ENCODE measurements around the gene GRIN1. TPM values are rescaled to one million over a fixed set of nuclear protein-coding genes. Genes with fewer than 3 reads are reported as not detected.

GRIN1 gene
- total and polyA plus RNA-seq, 2 donors (not counting 1 experiment from before 2014, with no cell fraction given) = 0.04 TPM; not detected in 1

DNA sequence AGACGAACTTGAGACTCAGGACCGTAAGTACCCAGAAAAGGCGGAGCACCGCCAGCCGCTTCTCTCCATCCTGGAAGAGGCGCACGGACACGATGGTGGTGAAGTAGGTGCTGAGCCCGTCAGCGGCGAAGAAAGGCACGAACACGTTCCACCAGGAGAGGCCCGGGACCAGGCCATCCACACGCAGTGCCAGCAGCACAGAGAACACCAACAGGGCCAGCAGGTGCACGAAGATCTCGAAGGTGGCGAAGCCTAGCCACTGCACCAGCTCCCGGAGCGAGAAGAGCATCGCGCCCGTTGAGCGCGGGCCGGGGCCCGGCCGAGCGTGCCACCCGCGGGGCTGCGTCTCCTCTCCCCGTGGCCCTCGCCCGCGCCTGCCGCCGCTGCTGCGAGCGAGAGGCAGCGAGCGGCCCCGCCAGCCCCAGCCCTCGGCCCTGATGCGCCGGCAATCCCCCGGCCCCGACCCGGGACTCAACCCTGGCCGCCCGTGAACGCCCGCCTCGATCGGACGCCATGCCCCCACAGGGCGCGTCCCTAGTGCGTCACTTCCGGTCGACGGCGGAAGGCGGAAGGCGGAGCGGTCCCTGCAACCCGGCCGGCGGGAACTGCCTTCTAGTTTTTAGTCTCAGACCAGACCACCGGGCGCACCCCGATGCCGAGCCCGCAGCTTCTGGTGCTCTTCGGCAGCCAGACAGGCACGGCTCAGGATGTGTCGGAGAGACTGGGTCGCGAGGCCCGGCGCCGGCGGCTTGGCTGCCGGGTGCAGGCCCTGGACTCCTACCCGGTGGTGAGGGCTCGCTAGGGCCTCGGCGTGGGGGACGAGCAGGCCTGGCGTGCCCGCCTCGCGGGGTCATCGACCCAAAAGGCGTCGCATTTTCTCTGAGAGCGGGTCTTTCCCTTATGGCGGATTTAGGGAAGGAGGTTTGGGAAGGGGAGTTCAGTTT is 66.4 kb downstream of the GRIN1 start, which contains the start of the genes NDOR1 and TMEM203:
NDOR1 (plus strand) TSS at position 575 of the 944 bp plus-strand sequence; CDS start at position 653, 78 bp downstream.
TMEM203 (minus strand) TSS at position 523 of the 944 bp plus-strand sequence; CDS start at position 289, 234 bp downstream.
- peak within 1 kb of the TSS; percentile 66 to 96 (median 86) for H3K4me3 ChIP-seq (ENCODE audit: control extremely low read depth in 1 of 5, extremely low read depth in 1 of 5, insufficient read depth in 1 of 5, low read depth in 2 of 5, low read length in 4 of 5)
- H3K27ac Mint-ChIP-seq = peak within 1 kb of the TSS; percentile 90
- ChIA-PET POLR2A (interaction anchor here (1.1 to 2.1 kb wide), 4 partner anchors 16 to 76 kb away, joined by 3 to 10 read pairs (median 4); partner anchors contain the start of genes ANAPC2, RNF208 and SSNA1), CTCF (interaction anchor here (1.2 to 1.6 kb wide), 2 partner anchors 18 to 22 kb away, joined by 3 to 4 read pairs; partner anchors contain the start of gene RNF224)
- H3K36me3 ChIP-seq (replicated peaks in 1 of 2; ENCODE audit: control extremely low read depth in 1 of 2, control insufficient read depth in 1 of 2, extremely low read depth in 1 of 2, insufficient read depth in 2 of 2, low read length in 1 of 2) = peaks cover 0 to 5% of the 10 kb centered on the region in 2 experiments
- H3K4me2 ChIP-seq (replicated peaks; ENCODE audit: low read depth, low read length, poor library complexity, severe bottlenecking) = peak within 1 kb of the TSS; percentile 85
- intact Hi-C loops (cut with micrococcal nuclease) = loop anchor here (1.0 to 10.0 kb wide), 4 partner anchors 17 to 321 kb away; partner anchors contain the start of genes ANAPC2, SSNA1 and TRAF2
- H2AFZ ChIP-seq (ENCODE audit: insufficient read depth, low read depth, low read length, poor library complexity, severe bottlenecking) = peak within 1 kb of the TSS; percentile 88
- peaks cover 43% of the 10 kb centered on the region for H4K20me1 ChIP-seq (ENCODE audit: control insufficient read depth, insufficient read depth, low read length, poor library complexity, severe bottlenecking)
- DNase-seq = peak; percentile 94
- H3K9ac ChIP-seq (ENCODE audit: low read length) = peak within 1 kb of the TSS; percentile 84
- H3K79me2 ChIP-seq (ENCODE audit: control insufficient read depth, insufficient read depth, low read length) = peaks cover 61% of the 10 kb centered on the region
- WGBS (ENCODE audit: insufficient coverage) = under 1% methylated on average over 98 of the region's 98 CpGs
- no peaks in the 10 kb centered on the region for H3K9me3 Mint-ChIP-seq (ENCODE audit: insufficient read depth)
- peak; percentile 35 for ATAC-seq (ENCODE audit: low read depth)
- H3K9me3 ChIP-seq (ENCODE audit: control extremely low read depth in 1 of 3, control insufficient read depth in 2 of 3, insufficient read depth in 1 of 3, low read length in 2 of 3) = no peaks in the 10 kb centered on the region
- peak within 1 kb of the TSS; percentile 93 for H3K4me3 Mint-ChIP-seq
- H3K27ac ChIP-seq (ENCODE audit: low read length in 2 of 2) = peak within 1 kb of the TSS; percentile 73 to 89
- H3K4me1 Mint-ChIP-seq = peaks cover 46% of the 10 kb centered on the region
- H3K27me3 Mint-ChIP-seq = no peaks in the 10 kb centered on the region
- no peaks in the 10 kb centered on the region for H3K27me3 ChIP-seq (replicated peaks in 1 of 4; ENCODE audit: control extremely low read depth in 1 of 4, control insufficient read depth in 3 of 4, insufficient read depth in 4 of 4, low read length in 3 of 4)
- H3K4me1 ChIP-seq (ENCODE audit: control insufficient read depth in 2 of 2, insufficient read depth in 2 of 2, low read length in 2 of 2) = peaks cover 37 to 50% of the 10 kb centered on the region in 2 donors
- TF ChIP-seq, protein P1, sequence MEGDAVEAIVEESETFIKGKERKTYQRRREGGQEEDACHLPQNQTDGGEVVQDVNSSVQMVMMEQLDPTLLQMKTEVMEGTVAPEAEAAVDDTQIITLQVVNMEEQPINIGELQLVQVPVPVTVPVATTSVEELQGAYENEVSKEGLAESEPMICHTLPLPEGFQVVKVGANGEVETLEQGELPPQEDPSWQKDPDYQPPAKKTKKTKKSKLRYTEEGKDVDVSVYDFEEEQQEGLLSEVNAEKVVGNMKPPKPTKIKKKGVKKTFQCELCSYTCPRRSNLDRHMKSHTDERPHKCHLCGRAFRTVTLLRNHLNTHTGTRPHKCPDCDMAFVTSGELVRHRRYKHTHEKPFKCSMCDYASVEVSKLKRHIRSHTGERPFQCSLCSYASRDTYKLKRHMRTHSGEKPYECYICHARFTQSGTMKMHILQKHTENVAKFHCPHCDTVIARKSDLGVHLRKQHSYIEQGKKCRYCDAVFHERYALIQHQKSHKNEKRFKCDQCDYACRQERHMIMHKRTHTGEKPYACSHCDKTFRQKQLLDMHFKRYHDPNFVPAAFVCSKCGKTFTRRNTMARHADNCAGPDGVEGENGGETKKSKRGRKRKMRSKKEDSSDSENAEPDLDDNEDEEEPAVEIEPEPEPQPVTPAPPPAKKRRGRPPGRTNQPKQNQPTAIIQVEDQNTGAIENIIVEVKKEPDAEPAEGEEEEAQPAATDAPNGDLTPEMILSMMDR (IDR thresholded peaks at IDR 0.05) = no peak
- TF ChIP-seq EZH2 (IDR thresholded peaks at IDR 0.05; ENCODE audit: borderline replicate concordance, insufficient read depth, low read depth, low read length, poor library complexity, severe bottlenecking) = no peak
